H1 (cell line): ENCODE measurements around the gene TOGARAM1. TPM values are rescaled to one million over a fixed set of nuclear protein-coding genes. Genes with fewer than 3 reads are reported as not detected.

ENCODE experiments used
- BRCA1 ChIP-seq: IDR thresholded peaks from 2 replicates; pipeline ENCODE4 v1.6.1; 2012; ENCODE audit warnings: low read depth, low read length, improper control_type of control experiment
- CBX8 ChIP-seq: fragments of 300-800, 300-1000 bp; sonication (generic); IDR thresholded peaks from 2 replicates; pipeline ENCODE4 v1.7.1; 2016; ENCODE audit warnings: low read depth, low read length, borderline replicate concordance
- CHD2 ChIP-seq: IDR thresholded peaks from 2 replicates; pipeline ENCODE4 v1.6.1; 2012; ENCODE audit warnings: low read length, improper control_type of control experiment
- RNF2 ChIP-seq: fragments of 200-900, 300-1000 bp; sonication (generic); IDR thresholded peaks from 2 replicates; pipeline ENCODE4 v1.7.1; 2016; ENCODE audit warnings: borderline replicate concordance, low read depth, mild to moderate bottlenecking, antibody characterized with exemption, low read length; ENCODE audit not compliant: poor library complexity, severe bottlenecking; ENCODE audit errors: missing control alignments
- SP4 ChIP-seq: IDR thresholded peaks from 2 replicates; pipeline ENCODE4 v1.6.1; 2012; ENCODE audit warnings: low read length, inconsistent platforms
- SUZ12 ChIP-seq: fragments of 200-600 bp; sonication (generic); IDR thresholded peaks from 2 replicates; pipeline ENCODE4 v1.6.1; 2012; ENCODE audit warnings: mild to moderate bottlenecking, inconsistent platforms, low read length, moderate library complexity, mixed read lengths
- polyA plus RNA-seq, 7 experiments: library from polyadenylated mRNA; depleted of rRNA in 3 of 7; stranded (reverse) in 5 of 7; unstranded in 2 of 7; fragments of >200 nt in 5 of 7; fragments of 200-250 nt in 2 of 7; gene quantifications; 1 replicate in 5 of 7; 2 replicates in 1 of 7; 4 replicates in 1 of 7; pipeline versions ENCODE4 v1.2.1 to v1.2.3, GENCODE V29; 2011 to 2013; ENCODE audit warnings: missing spikeins in 2 of 7, mixed read lengths in 2 of 7
- total RNA-seq: library from RNA; stranded (reverse); fragmentation: NEBNext Ultra II Directional; extraction: Animal tissue kit (Norgen Biotek cat#: 25700); gene quantifications from 2 replicates; pipeline ENCODE4 v1.2.1, GENCODE V29; 2021

The TOGARAM1 gene
- total and polyA plus RNA-seq, 2 of the 8 experiments (the other 6 are each of a cell fraction or from before 2014, with no cell fraction given) = 2.5 to 6.8 TPM

DNA sequence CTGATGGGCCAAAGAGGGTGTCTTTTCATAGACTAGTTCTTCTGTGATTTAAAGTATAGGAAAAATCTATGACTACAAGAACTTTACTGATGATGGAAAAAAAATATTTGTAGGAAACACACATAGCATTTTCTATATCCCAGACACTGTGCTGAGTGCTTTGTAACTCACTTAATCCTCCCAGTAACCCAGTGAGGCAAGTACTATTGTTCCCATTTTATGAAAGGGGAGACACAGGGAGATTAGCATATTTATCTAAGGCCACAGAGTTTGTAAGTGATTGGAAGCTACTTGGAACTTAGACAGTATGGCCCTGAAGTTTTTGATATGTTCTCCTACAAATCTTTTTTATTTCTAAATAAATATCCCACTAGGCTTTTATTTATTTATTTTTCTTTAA lies 141.8 kb downstream of the TOGARAM1 start (continued):
- no peak for TF ChIP-seq SP4
- no peak for TF ChIP-seq BRCA1
- no peak for TF ChIP-seq SUZ12
- no peak for TF ChIP-seq CHD2
- TF ChIP-seq CBX8 = no peak
- TF ChIP-seq RNF2 = no peak
